ENCODE measurements around the gene NPAT. TPM values are rescaled to one million over a fixed set of nuclear protein-coding genes. Genes with fewer than 3 reads are reported as not detected.

The NPAT gene
- total and polyA plus RNA-seq, 9 of the 15 experiments (the other 6 are each of a cell fraction or from before 2014, with no cell fraction given), result 8.8 to 30.0 (median 22.1) TPM

- TF ChIP-seq THRA (IDR thresholded peaks at IDR 0.05) (no peak), FUS (optimal IDR thresholded peaks at IDR 0.05; ENCODE audit: low read depth, low read length) (no peak), MYBL2 (IDR thresholded peaks at IDR 0.05; ENCODE audit: low read depth) (no peak), MYBL2 (CRISPR knock-in tag; IDR thresholded peaks at IDR 0.05; ENCODE audit: borderline replicate concordance) (no peak), TFE3 (CRISPR knock-in tag; IDR thresholded peaks at IDR 0.05) (no peak), BCOR (IDR thresholded peaks at IDR 0.05) (peak; percentile 84), KHSRP (IDR thresholded peaks at IDR 0.05) (0 out of 2 replicates have a peak, but pooled peaks have one; percentile 42), PHTF2 (CRISPR knock-in tag; IDR thresholded peaks at IDR 0.05) (no peak), ZBTB12 (CRISPR knock-in tag; IDR thresholded peaks at IDR 0.05) (no peak), SMARCC2 (IDR thresholded peaks at IDR 0.05; ENCODE audit: low read depth) (peak; percentile 65), AFF1 (IDR thresholded peaks at IDR 0.05; ENCODE audit: low read depth in 1 of 2, partially characterized antibody in 2 of 2) (peak in 1 of 2 experiments; percentile 9), NFE2 (IDR thresholded peaks at IDR 0.05; ENCODE audit: low read depth) (peak; percentile 54), SP1 (CRISPR knock-in tag; IDR thresholded peaks at IDR 0.05) (no peak), PTTG1 (tag; IDR thresholded peaks at IDR 0.05; ENCODE audit: low read depth) (no peak), PHF20 (IDR thresholded peaks at IDR 0.05; ENCODE audit: partially characterized antibody) (no peak), NKRF (IDR thresholded peaks at IDR 0.05; ENCODE audit: borderline replicate concordance) (0 out of 2 replicates have a peak, but pooled peaks have one; percentile 28), SRSF1 (IDR thresholded peaks at IDR 0.05; ENCODE audit: low read depth, low read length) (no peak), HOXB6 (CRISPR knock-in tag; IDR thresholded peaks at IDR 0.05; ENCODE audit: borderline replicate concordance) (no peak)
Observed at GRCh38 chr11:108223348-108224149, 1.1 kb upstream of the NPAT start (continued).

All from K562 (cell line).